GM19452 (cell line): ENCODE measurements around the gene KTI12.

Experiments used
- ATAC-seq: cut with Tn5 transposase; IDR thresholded peaks from one replicate; pipeline ENCODE4 v1.9.1; 2021; ENCODE audit not compliant: unreplicated experiment

Gene KTI12

GRCh38 chr1:51989582-51990477, 43.8 kb downstream of the KTI12 start:
- ATAC-seq, result no peak

- ATAC-seq, result no peak
Observed at GRCh38 chr1:51988254-51988653, 45.4 kb downstream of the KTI12 start.

GRCh38 chr1:51986718-51987117, 46.9 kb downstream of the KTI12 start:
- ATAC-seq, result no peak

GRCh38 chr1:51982161-51982560, 51.4 kb downstream of the KTI12 start:
- ATAC-seq, result no peak
